MM.1S (cell line): Measurements from ENCODE around the gene LEPROT.

Experiments
- DNase-seq: peaks from one replicate; pipeline ENCODE4 v3.0.0-alpha.2; 2015
- H2AFZ ChIP-seq: fragments of 300-600 bp; sonication (generic); 2 replicates; pipeline ENCODE4 v1.6.0; 2016; ENCODE audit warnings: antibody characterized with exemption, low read length
- H3F3A ChIP-seq: fragments of 300-600 bp; sonication (generic); 2 replicates; pipeline ENCODE4 v1.6.1; 2016; ENCODE audit warnings: mild to moderate bottlenecking, antibody characterized with exemption, low read length, moderate library complexity, mixed read lengths; ENCODE audit not compliant: insufficient read depth
- H3K27ac ChIP-seq: fragments of 300-600 bp; sonication (generic); 2 replicates; pipeline ENCODE4 v1.5.1; 2016; ENCODE audit warnings: mild to moderate bottlenecking, low read length
- H3K27me3 ChIP-seq: fragments of 300-600 bp; sonication (generic); replicated peaks from 2 replicates; pipeline ENCODE4 v1.6.0; 2016; ENCODE audit warnings: low read length; ENCODE audit not compliant: insufficient read depth
- H3K36me3 ChIP-seq: fragments of 300-600 bp; sonication (generic); replicated peaks from 2 replicates; pipeline ENCODE4 v1.6.1; 2016; ENCODE audit warnings: mild to moderate bottlenecking, low read length, mixed read lengths; ENCODE audit not compliant: insufficient read depth
- H3K4me1 ChIP-seq: fragments of 300-600 bp; sonication (generic); 2 replicates; pipeline ENCODE4 v1.6.1; 2016; ENCODE audit warnings: low read length, mixed read lengths
- H3K4me2 ChIP-seq: fragments of 300-600 bp; sonication (generic); 2 replicates; pipeline ENCODE4 v1.6.0; 2016; ENCODE audit warnings: low read depth, low read length
- H3K4me3 ChIP-seq: fragments of 300-600 bp; sonication (generic); 2 replicates; pipeline ENCODE4 v1.5.1; 2016; ENCODE audit warnings: low read length, mixed read lengths
- H3K79me2 ChIP-seq: fragments of 300-600 bp; sonication (generic); 2 replicates; pipeline ENCODE4 v1.6.1; 2016; ENCODE audit warnings: mixed run types, low read length, mixed read lengths
- H3K9ac ChIP-seq: fragments of 300-600 bp; sonication (generic); 2 replicates; pipeline ENCODE4 v1.6.1; 2016; ENCODE audit warnings: low read length, mixed read lengths
- H3K9me2 ChIP-seq: fragments of 300-600 bp; sonication (generic); replicated peaks from 2 replicates; pipeline ENCODE4 v1.6.1; 2016; ENCODE audit warnings: mild to moderate bottlenecking, low read length, mixed read lengths; ENCODE audit not compliant: insufficient read depth
- H3K9me3 ChIP-seq: fragments of 300-600 bp; sonication (generic); replicated peaks from 2 replicates; pipeline ENCODE4 v1.6.1; 2016; ENCODE audit warnings: mild to moderate bottlenecking, low read length, mixed read lengths; ENCODE audit not compliant: insufficient read depth
- H4K20me1 ChIP-seq: fragments of 300-600 bp; sonication (generic); 2 replicates; pipeline ENCODE4 v1.6.1; 2016; ENCODE audit warnings: mild to moderate bottlenecking, low read length, moderate library complexity, mixed read lengths; ENCODE audit not compliant: insufficient read depth
- EZH2 ChIP-seq: fragments of 300-600 bp; sonication (generic); optimal IDR thresholded peaks from 2 replicates; pipeline ENCODE3; 2017; ENCODE audit warnings: low read depth, mild to moderate bottlenecking, antibody characterized with exemption, low read length, mixed read lengths
- EZH2phosphoT487 ChIP-seq: fragments of 300-600 bp; sonication (generic); IDR thresholded peaks from 2 replicates; pipeline ENCODE4 v1.6.1; 2018; ENCODE audit warnings: antibody characterized with exemption, low read length
- TF ChIP-seq, protein P1 (sequence below): fragments of 300-600 bp; sonication (generic); IDR thresholded peaks from 2 replicates; pipeline ENCODE4 v1.5.1; 2016; ENCODE audit warnings: antibody characterized with exemption, low read length, mixed read lengths

The LEPROT gene

GRCh38 chr1:65423884-65424572 lies 3.6 kb downstream of the LEPROT start:
- H3K27ac ChIP-seq: no peak overlapping the region
- no peaks in the 10 kb centered on the region for H3K36me3 ChIP-seq
- H3K9me2 ChIP-seq: no peaks in the 10 kb centered on the region
- TF ChIP-seq, protein P1, sequence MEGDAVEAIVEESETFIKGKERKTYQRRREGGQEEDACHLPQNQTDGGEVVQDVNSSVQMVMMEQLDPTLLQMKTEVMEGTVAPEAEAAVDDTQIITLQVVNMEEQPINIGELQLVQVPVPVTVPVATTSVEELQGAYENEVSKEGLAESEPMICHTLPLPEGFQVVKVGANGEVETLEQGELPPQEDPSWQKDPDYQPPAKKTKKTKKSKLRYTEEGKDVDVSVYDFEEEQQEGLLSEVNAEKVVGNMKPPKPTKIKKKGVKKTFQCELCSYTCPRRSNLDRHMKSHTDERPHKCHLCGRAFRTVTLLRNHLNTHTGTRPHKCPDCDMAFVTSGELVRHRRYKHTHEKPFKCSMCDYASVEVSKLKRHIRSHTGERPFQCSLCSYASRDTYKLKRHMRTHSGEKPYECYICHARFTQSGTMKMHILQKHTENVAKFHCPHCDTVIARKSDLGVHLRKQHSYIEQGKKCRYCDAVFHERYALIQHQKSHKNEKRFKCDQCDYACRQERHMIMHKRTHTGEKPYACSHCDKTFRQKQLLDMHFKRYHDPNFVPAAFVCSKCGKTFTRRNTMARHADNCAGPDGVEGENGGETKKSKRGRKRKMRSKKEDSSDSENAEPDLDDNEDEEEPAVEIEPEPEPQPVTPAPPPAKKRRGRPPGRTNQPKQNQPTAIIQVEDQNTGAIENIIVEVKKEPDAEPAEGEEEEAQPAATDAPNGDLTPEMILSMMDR: no peak
- TF ChIP-seq EZH2: no peak
- no peak for TF ChIP-seq EZH2phosphoT487
- H3K9me3 ChIP-seq: no peaks in the 10 kb centered on the region
- H2AFZ ChIP-seq: no peak overlapping the region
- no peak overlapping the region for H3K9ac ChIP-seq
- H4K20me1 ChIP-seq: no peaks in the 10 kb centered on the region
- H3K27me3 ChIP-seq: no peaks in the 10 kb centered on the region
- H3K79me2 ChIP-seq: peaks cover 29% of the 10 kb centered on the region
- H3F3A ChIP-seq: peaks cover 13% of the 10 kb centered on the region
- no peak overlapping the region for H3K4me3 ChIP-seq
- no peak overlapping the region for H3K4me2 ChIP-seq
- peaks cover 5% of the 10 kb centered on the region for H3K4me1 ChIP-seq
- DNase-seq: no peak

GRCh38 chr1:65424573-65424889 lies 4.1 kb downstream of the LEPROT start:
- no peaks in the 10 kb centered on the region for H4K20me1 ChIP-seq
- no peak for TF ChIP-seq EZH2phosphoT487
- TF ChIP-seq, protein P1: no peak
- TF ChIP-seq EZH2: no peak
- H3K9me2 ChIP-seq: no peaks in the 10 kb centered on the region
- H2AFZ ChIP-seq: no peak overlapping the region
- H3K27ac ChIP-seq: no peak overlapping the region
- H3F3A ChIP-seq: peaks cover 8% of the 10 kb centered on the region
- H3K9me3 ChIP-seq: no peaks in the 10 kb centered on the region
- peaks cover 29% of the 10 kb centered on the region for H3K79me2 ChIP-seq
- H3K9ac ChIP-seq: no peak overlapping the region
- H3K27me3 ChIP-seq: no peaks in the 10 kb centered on the region
- H3K4me2 ChIP-seq: no peak overlapping the region
- H3K36me3 ChIP-seq: no peaks in the 10 kb centered on the region
- H3K4me3 ChIP-seq: no peak overlapping the region
- DNase-seq: no peak
- 0 out of 2 replicates have a peak, but pooled peaks cover 4% of the 10 kb centered on the region for H3K4me1 ChIP-seq

DNA sequence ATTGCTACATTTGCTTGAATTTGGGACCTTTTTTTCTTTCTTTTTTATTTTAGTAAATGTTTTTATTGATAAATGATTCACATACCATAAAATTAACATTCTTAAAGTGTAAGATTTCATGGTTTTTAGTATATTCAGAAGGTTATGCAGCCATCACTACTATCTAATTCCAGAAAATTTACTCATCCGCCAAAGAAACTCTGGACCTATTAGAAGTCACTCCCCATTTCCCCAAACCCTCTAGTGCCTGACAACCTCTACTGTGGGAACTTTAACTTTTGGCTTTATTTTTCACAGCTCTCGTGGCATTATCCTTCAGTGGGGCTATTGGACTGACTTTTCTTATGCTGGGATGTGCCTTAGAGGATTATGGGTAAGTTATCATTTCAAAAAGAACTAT lies 4.5 kb downstream of the LEPROT start:
- Histone ChIP-seq H3K4me1 (0 out of 2 replicates have a peak, but pooled peaks cover 4% of the 10 kb centered on the region), H3K9me3 (no peaks in the 10 kb centered on the region), H2AFZ (no peak overlapping the region), H3K9ac (no peak overlapping the region), H3K4me2 (no peak overlapping the region), H3F3A (peaks cover 3% of the 10 kb centered on the region; the same call in 1 of the 2 replicates), H4K20me1 (no peaks in the 10 kb centered on the region), H3K27ac (no peak overlapping the region), H3K27me3 (no peaks in the 10 kb centered on the region), H3K79me2 (peaks cover 29% of the 10 kb centered on the region), H3K9me2 (no peaks in the 10 kb centered on the region), H3K36me3 (no peaks in the 10 kb centered on the region), H3K4me3 (no peak overlapping the region)
- no peak for DNase-seq
- TF ChIP-seq, protein P1: no peak
- no peak for TF ChIP-seq EZH2phosphoT487
